ENCODE measurements around the gene KIF26B. TPM values are rescaled to one million over a fixed set of nuclear protein-coding genes. Genes with fewer than 3 reads are reported as not detected.

Gene KIF26B
- polyA plus RNA-seq, 2 of the 4 experiments (the other 2 are of a cell fraction): 0.01 to 0.04 TPM

GRCh38 chr1:245603311-245603865 is 448.6 kb downstream of the KIF26B start:
- DNase-seq (ENCODE audit: low read depth in 1 of 2, low spot score in 1 of 2): no peak
- Histone ChIP-seq H3K27ac (no peak overlapping the region), H3K4me3 (no peak overlapping the region), H3K4me2 (no peak overlapping the region), H3K4me1 (no peaks in the 10 kb centered on the region), H3K9me3 (no peaks in the 10 kb centered on the region)
- POLR2A ChIA-PET: no interaction called here
- CTCF ChIA-PET: no interaction called here
- no peak for TF ChIP-seq SREBF2 (IDR thresholded peaks at IDR 0.05)
- no peak for FAIRE-seq
- WGBS (ENCODE audit: missing lambda C conversion rate): 18% methylated on average over 4 of the region's 6 CpGs
- no peak for ATAC-seq

GRCh38 chr1:245604979-245605378 is 450.2 kb downstream of the KIF26B start:
- CTCF ChIA-PET: no interaction called here
- TF ChIP-seq HMGXB4 (CRISPR knock-in tag; IDR thresholded peaks at IDR 0.05; ENCODE audit: borderline replicate concordance) (no peak), HOXB5 (CRISPR knock-in tag; IDR thresholded peaks at IDR 0.05) (no peak), KDM1A (IDR thresholded peaks at IDR 0.05; ENCODE audit: low read depth) (no peak), ATOH8 (CRISPR knock-in tag; IDR thresholded peaks at IDR 0.05; ENCODE audit: low read depth) (no peak), TP53 (CRISPR knock-in tag; IDR thresholded peaks at IDR 0.05) (no peak), ZFP36 (IDR thresholded peaks at IDR 0.05; ENCODE audit: borderline replicate concordance, partially characterized antibody) (no peak), HDAC2 (IDR thresholded peaks at IDR 0.05) (no peak), HES2 (IDR thresholded peaks at IDR 0.05) (no peak), CHD2 (IDR thresholded peaks at IDR 0.05; ENCODE audit: low read length, partially characterized antibody) (no peak), HOXA7 (CRISPR knock-in tag; IDR thresholded peaks at IDR 0.05) (no peak)
- no peak overlapping the region for H3K4me3 ChIP-seq
- 58% methylated on average over 9 of the region's 9 CpGs for WGBS (ENCODE audit: missing lambda C conversion rate)
- H3K27ac ChIP-seq: no peak overlapping the region
- no peak overlapping the region for H3K4me2 ChIP-seq
- no peak for FAIRE-seq
- ATAC-seq: no peak
- no peaks in the 10 kb centered on the region for H3K4me1 ChIP-seq
- POLR2A ChIA-PET: no interaction called here
- H3K9me3 ChIP-seq: no peaks in the 10 kb centered on the region
- no peak for DNase-seq (ENCODE audit: low read depth in 1 of 2, low spot score in 1 of 2)

GRCh38 chr1:245605480-245606156 is 450.8 kb downstream of the KIF26B start:
- no peak; a peak in 1 of 6 replicates for ATAC-seq
- no peak for TF ChIP-seq HEYL (CRISPR knock-in tag; IDR thresholded peaks at IDR 0.05)
- no peak for TF ChIP-seq ZC3H11A (IDR thresholded peaks at IDR 0.05)
- no peak for TF ChIP-seq ZNF302 (CRISPR knock-in tag; IDR thresholded peaks at IDR 0.05)
- TF ChIP-seq FOSL2 (IDR thresholded peaks at IDR 0.05): no peak
- no peak for TF ChIP-seq FOSL2 (CRISPR knock-in tag; IDR thresholded peaks at IDR 0.05)
- TF ChIP-seq MAZ (IDR thresholded peaks at IDR 0.05; ENCODE audit: borderline replicate concordance, low read depth, low read length): no peak
- no peak for TF ChIP-seq MYC (IDR thresholded peaks at IDR 0.05; ENCODE audit: borderline replicate concordance, low read length)
- TF ChIP-seq CHD2 (IDR thresholded peaks at IDR 0.05; ENCODE audit: low read length, partially characterized antibody): no peak
- TF ChIP-seq KDM5A (IDR thresholded peaks at IDR 0.05): no peak
- no peak for TF ChIP-seq ELK1 (IDR thresholded peaks at IDR 0.05; ENCODE audit: low read depth, low read length)
- no peak for TF ChIP-seq EHF (CRISPR knock-in tag; IDR thresholded peaks at IDR 0.05)
- no peak for TF ChIP-seq CBX2 (IDR thresholded peaks at IDR 0.05; ENCODE audit: borderline replicate concordance, low read depth)
- TF ChIP-seq RFX5 (IDR thresholded peaks at IDR 0.05): no peak

More at GRCh38 chr1:245605480-245606156, 450.8 kb downstream of the KIF26B start:
- DNase-seq (ENCODE audit: low read depth in 1 of 2, low spot score in 1 of 2): no peak
- 80% methylated on average over 13 of the region's 14 CpGs for WGBS (ENCODE audit: missing lambda C conversion rate)
- FAIRE-seq: no peak
- H3K4me1 ChIP-seq: no peaks in the 10 kb centered on the region
- CTCF ChIA-PET: interaction anchor here (0.5 kb wide), 1 partner anchor 411 kb away, joined by 3 read pairs; no protein-coding TSS in a partner anchor
- H3K27ac ChIP-seq: no peak overlapping the region
- POLR2A ChIA-PET: no interaction called here
- H3K4me2 ChIP-seq: no peak overlapping the region
- H3K9me3 ChIP-seq: no peaks in the 10 kb centered on the region
- H3K4me3 ChIP-seq: no peak overlapping the region

All from A549 (cell line).